ENCODE results near the gene BCR. TPM values are rescaled to one million over a fixed set of nuclear protein-coding genes. Genes with fewer than 3 reads are reported as not detected.

Gene BCR
- polyA plus RNA-seq, 1 experiment: 24.0 TPM

DNA sequence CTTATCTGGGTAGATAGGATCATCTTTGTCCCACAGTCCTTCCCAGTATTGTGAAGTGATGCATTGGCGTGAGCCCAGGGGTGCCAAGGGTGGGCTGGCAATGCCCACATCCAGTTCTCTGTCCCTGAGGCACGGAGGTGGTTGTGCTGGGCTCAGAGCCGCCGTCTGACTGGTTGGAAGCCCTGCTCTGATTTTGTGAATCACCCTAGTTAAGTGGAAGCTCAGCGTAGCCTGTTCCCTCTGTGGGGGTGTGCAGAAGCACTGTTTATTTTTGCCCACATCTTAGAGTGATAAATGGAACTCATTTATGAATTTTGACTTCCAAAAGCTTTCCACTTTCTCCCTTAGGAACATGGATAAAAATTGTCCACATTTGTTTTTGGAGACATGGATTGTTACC lies 13.6 kb downstream of the BCR start:
- Histone ChIP-seq H3K4me3 (ENCODE audit: low read depth, low read length) (no peak overlapping the region), H3K36me3 (ENCODE audit: control insufficient read depth, insufficient read depth, low read length) (0 out of 2 replicates have a peak, but pooled peaks cover 3% of the 10 kb centered on the region), H3K27me3 (ENCODE audit: control insufficient read depth, insufficient read depth, low read length) (no peaks in the 10 kb centered on the region)
- no peak for DNase-seq (ENCODE audit: low read depth)
- CTCF ChIA-PET: interaction anchor here (0.5 to 2.0 kb wide), 2 partner anchors 19 to 22 kb away, joined by 3 to 5 read pairs; no protein-coding TSS in a partner anchor
- POLR2A ChIA-PET: no interaction called here
- no peak for TF ChIP-seq CTCF (IDR thresholded peaks at IDR 0.05; ENCODE audit: insufficient read depth, low read depth, low read length)

- H3K4me3 ChIP-seq (ENCODE audit: low read depth, low read length): no peak overlapping the region
- POLR2A ChIA-PET: no interaction called here
- no peak for TF ChIP-seq CTCF (IDR thresholded peaks at IDR 0.05; ENCODE audit: insufficient read depth, low read depth, low read length)
- DNase-seq (ENCODE audit: low read depth): no peak
- H3K27me3 ChIP-seq (ENCODE audit: control insufficient read depth, insufficient read depth, low read length): no peaks in the 10 kb centered on the region
- H3K36me3 ChIP-seq (ENCODE audit: control insufficient read depth, insufficient read depth, low read length): 0 out of 2 replicates have a peak, but pooled peaks cover 3% of the 10 kb centered on the region
- CTCF ChIA-PET: interaction anchor here (0.7 kb wide), 1 partner anchor 11 kb away, joined by 3 read pairs; no protein-coding TSS in a partner anchor
Observed at GRCh38 chr22:23196165-23196564, 15.9 kb downstream of the BCR start.

- Histone ChIP-seq H3K36me3 (ENCODE audit: control insufficient read depth, insufficient read depth, low read length) (0 out of 2 replicates have a peak, but pooled peaks cover 1% of the 10 kb centered on the region), H3K27me3 (ENCODE audit: control insufficient read depth, insufficient read depth, low read length) (no peaks in the 10 kb centered on the region), H3K4me3 (ENCODE audit: low read depth, low read length) (no peak overlapping the region)
- TF ChIP-seq CTCF (IDR thresholded peaks at IDR 0.05; ENCODE audit: insufficient read depth, low read depth, low read length): no peak
- POLR2A ChIA-PET: no interaction called here
- no peak for DNase-seq (ENCODE audit: low read depth)
- CTCF ChIA-PET: interaction anchor here (0.8 kb wide), 1 partner anchor 10 kb away, joined by 4 read pairs; no protein-coding TSS in a partner anchor
Observed at GRCh38 chr22:23197836-23198235, 17.5 kb downstream of the BCR start.

GRCh38 chr22:23199159-23199558 lies 18.9 kb downstream of the BCR start:
- DNase-seq (ENCODE audit: low read depth): no peak
- ChIA-PET CTCF (interaction anchor here (0.8 to 1.3 kb wide), 2 partner anchors 19 to 21 kb away, joined by 3 to 4 read pairs; partner anchors contain the start of gene BCR), POLR2A (no interaction called here)
- H3K27me3 ChIP-seq (ENCODE audit: control insufficient read depth, insufficient read depth, low read length): no peaks in the 10 kb centered on the region
- 0 out of 2 replicates have a peak, but pooled peaks cover 1% of the 10 kb centered on the region for H3K36me3 ChIP-seq (ENCODE audit: control insufficient read depth, insufficient read depth, low read length)
- H3K4me3 ChIP-seq (ENCODE audit: low read depth, low read length): no peak overlapping the region
- no peak for TF ChIP-seq CTCF (IDR thresholded peaks at IDR 0.05; ENCODE audit: insufficient read depth, low read depth, low read length)

DNA sequence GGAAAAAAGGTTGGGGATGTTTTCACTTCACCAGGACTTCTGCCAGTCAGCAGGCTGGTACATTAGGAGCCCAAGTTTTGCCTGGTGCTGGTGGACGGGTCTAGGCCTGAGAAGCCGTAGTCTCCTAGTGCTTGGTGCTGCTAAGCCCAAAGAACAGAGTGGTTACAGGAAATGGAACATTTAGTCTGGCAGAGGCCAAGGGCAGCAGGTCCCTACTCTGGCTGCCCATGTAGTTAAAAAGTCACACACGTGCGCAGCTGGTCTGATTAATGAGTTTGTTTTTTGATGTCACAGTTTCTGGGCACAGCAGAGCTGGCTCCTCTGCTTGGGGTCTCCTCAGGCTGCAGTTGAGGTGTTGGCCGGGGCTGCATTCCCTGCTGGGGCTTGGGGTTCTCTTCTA lies 20.6 kb downstream of the BCR start:
- Histone ChIP-seq H3K27me3 (ENCODE audit: control insufficient read depth, insufficient read depth, low read length) (no peaks in the 10 kb centered on the region), H3K36me3 (ENCODE audit: control insufficient read depth, insufficient read depth, low read length) (0 out of 2 replicates have a peak, but pooled peaks cover 1% of the 10 kb centered on the region), H3K4me3 (ENCODE audit: low read depth, low read length) (no peak overlapping the region)
- no peak for DNase-seq (ENCODE audit: low read depth)
- POLR2A ChIA-PET: no interaction called here
- CTCF ChIA-PET: interaction anchor here (1.7 kb wide), 1 partner anchor 20 kb away, joined by 3 read pairs; no protein-coding TSS in a partner anchor
- TF ChIP-seq CTCF (IDR thresholded peaks at IDR 0.05; ENCODE audit: insufficient read depth, low read depth, low read length): no peak
